Vagina (tissue), 2 donors: ENCODE measurements around the gene MAN2B2.

Source experiments
- POLR2A ChIP-seq, 2 donors: fragments of 450-650 bp; IDR thresholded peaks; one replicate each; pipeline ENCODE4 v1.6.1; 2017; ENCODE audit warnings: antibody characterized with exemption in 2 of 2, mild to moderate bottlenecking in 2 of 2, moderate library complexity in 2 of 2
- POLR2AphosphoS5 ChIP-seq, 2 donors: sonication (generic); formaldehyde crosslinking; IDR thresholded peaks; one replicate each; pipeline ENCODE4 v1.9.0; 2017; ENCODE audit warnings: antibody characterized with exemption in 2 of 2, mild to moderate bottlenecking in 2 of 2, low read depth in 1 of 2; ENCODE audit not compliant: insufficient read depth in 1 of 2
- TF ChIP-seq, protein P1 (sequence below), 3 experiments: fragments of 450-650 bp in 2 of 3; fragments of 200-600 bp in 1 of 3; sonication (generic) in 1 of 3; IDR thresholded peaks; one replicate each; pipeline ENCODE4 v1.5.1; 2017 to 2019; ENCODE audit warnings: antibody characterized with exemption in 3 of 3, mild to moderate bottlenecking in 2 of 3, moderate library complexity in 2 of 3

DNA sequence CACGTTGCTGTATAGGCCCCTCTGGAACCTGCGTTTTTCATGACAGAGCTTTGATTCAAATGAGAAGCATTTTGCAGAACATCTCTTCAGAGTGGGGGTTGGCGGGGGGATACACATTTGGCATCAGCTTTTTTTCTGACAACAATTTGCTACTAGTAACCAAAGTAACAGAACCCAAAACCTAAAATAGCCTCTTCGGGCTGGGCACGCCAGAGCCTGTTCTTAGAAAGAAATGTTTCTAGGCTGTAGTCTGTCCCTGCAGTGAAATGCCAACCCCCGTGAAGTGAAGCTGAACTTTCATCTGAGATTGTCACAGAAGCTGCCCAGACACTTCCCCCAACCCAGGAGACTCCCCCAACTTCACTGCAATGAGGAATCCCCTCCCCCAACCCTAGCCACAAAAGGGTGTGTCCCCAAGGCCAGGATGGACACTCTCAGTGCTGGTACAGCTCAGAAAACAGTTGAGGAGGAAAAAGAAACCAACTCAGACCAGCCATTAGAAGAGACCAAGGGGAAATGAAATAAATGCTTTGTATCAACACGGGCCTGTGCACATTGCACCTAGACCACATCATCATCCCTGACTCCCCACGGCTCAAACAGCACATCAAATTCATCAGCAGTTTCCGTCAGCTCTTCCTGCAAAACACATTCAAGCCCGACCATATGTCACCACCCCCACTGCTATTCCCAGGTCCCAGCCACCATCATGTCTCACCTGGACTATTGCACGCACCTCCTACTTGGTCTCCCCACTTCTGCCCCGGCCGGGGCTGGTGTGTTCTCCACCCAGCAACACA lies 8.4 kb upstream of the MAN2B2 start:
- TF ChIP-seq POLR2AphosphoS5 (IDR thresholded peaks at IDR 0.05; ENCODE audit: insufficient read depth in 1 of 2, low read depth in 1 of 2), result no peak
- TF ChIP-seq, protein P1, sequence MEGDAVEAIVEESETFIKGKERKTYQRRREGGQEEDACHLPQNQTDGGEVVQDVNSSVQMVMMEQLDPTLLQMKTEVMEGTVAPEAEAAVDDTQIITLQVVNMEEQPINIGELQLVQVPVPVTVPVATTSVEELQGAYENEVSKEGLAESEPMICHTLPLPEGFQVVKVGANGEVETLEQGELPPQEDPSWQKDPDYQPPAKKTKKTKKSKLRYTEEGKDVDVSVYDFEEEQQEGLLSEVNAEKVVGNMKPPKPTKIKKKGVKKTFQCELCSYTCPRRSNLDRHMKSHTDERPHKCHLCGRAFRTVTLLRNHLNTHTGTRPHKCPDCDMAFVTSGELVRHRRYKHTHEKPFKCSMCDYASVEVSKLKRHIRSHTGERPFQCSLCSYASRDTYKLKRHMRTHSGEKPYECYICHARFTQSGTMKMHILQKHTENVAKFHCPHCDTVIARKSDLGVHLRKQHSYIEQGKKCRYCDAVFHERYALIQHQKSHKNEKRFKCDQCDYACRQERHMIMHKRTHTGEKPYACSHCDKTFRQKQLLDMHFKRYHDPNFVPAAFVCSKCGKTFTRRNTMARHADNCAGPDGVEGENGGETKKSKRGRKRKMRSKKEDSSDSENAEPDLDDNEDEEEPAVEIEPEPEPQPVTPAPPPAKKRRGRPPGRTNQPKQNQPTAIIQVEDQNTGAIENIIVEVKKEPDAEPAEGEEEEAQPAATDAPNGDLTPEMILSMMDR (IDR thresholded peaks at IDR 0.05), result no peak
- no peak for TF ChIP-seq POLR2A (IDR thresholded peaks at IDR 0.05)
